Smooth muscle cell (in vitro differentiated cells): ENCODE measurements around the gene MTHFR. TPM values are rescaled to one million over a fixed set of nuclear protein-coding genes. Genes with fewer than 3 reads are reported as not detected.

ENCODE experiments used
- DNase-seq: peaks from one replicate; lab custom pipeline; 2025; ENCODE audit not compliant: unreplicated experiment; lab: John Stamatoyannopoulos, UW
- H2AFZ ChIP-seq: fragments of 200-600 bp; sonication (generic); 2 replicates; pipeline ENCODE4 v1.6.0; 2016; ENCODE audit warnings: antibody characterized with exemption, low read depth, mild to moderate bottlenecking
- H3F3A ChIP-seq: fragments of 200-600 bp; sonication (generic); 2 replicates; pipeline ENCODE4 v1.6.0; 2017; ENCODE audit warnings: antibody characterized with exemption, low read depth
- H3K27ac ChIP-seq: fragments of 200-600 bp; sonication (generic); 2 replicates; pipeline ENCODE4 v1.5.1; 2016; ENCODE audit warnings: low read depth, mild to moderate bottlenecking
- H3K27me3 ChIP-seq: fragments of 200-600 bp; sonication (generic); 2 replicates; pipeline ENCODE4 v1.6.1; 2016; ENCODE audit warnings: low read depth, mild to moderate bottlenecking
- H3K36me3 ChIP-seq: fragments of 200-600 bp; sonication (generic); 2 replicates; pipeline ENCODE4 v1.5.1; 2016; ENCODE audit warnings: low read depth
- H3K4me1 ChIP-seq: fragments of 200-600 bp; sonication (generic); 2 replicates; pipeline ENCODE4 v1.5.1; 2016; ENCODE audit warnings: low read depth
- H3K4me2 ChIP-seq: fragments of 200-600 bp; sonication (generic); 2 replicates; pipeline ENCODE4 v1.6.0; 2016; ENCODE audit warnings: mild to moderate bottlenecking
- H3K4me3 ChIP-seq: fragments of 200-600 bp; sonication (generic); 2 replicates; pipeline ENCODE4 v1.5.1; 2016; ENCODE audit warnings: mild to moderate bottlenecking
- H3K79me2 ChIP-seq: fragments of 200-600 bp; sonication (generic); 2 replicates; pipeline ENCODE4 v1.6.0; 2016; ENCODE audit warnings: low read depth, mild to moderate bottlenecking
- H3K9ac ChIP-seq: fragments of 200-600 bp; sonication (generic); 2 replicates; pipeline ENCODE4 v1.6.0; 2016; ENCODE audit warnings: low read depth
- H3K9me3 ChIP-seq: fragments of 200-600 bp; sonication (generic); replicated peaks from 2 replicates; pipeline ENCODE4 v1.5.1; 2016; ENCODE audit warnings: low read depth
- H4K20me1 ChIP-seq: fragments of 200-600 bp; sonication (generic); 2 replicates; pipeline ENCODE4 v1.6.0; 2016; ENCODE audit warnings: low read depth
- CTCF ChIP-seq: fragments of 200-600 bp; sonication (generic); IDR thresholded peaks from 2 replicates; pipeline ENCODE4 v1.5.1; 2017; ENCODE audit warnings: borderline replicate concordance, mild to moderate bottlenecking, antibody characterized with exemption; ENCODE audit not compliant: insufficient read depth, poor library complexity, severe bottlenecking
- WGBS: methylation state at CpG from one replicate; pipeline ENCODE4 v1.1.7; 2016; ENCODE audit warnings: low lambda C conversion rate; 5-methylcytosine and 5-hydroxymethylcytosine counted together
- polyA plus RNA-seq: library from polyadenylated mRNA; unstranded; fragments of >200 nt; fragmentation: Nextera tagmentation; extraction: Ambion mirVana; gene quantifications from 2 replicates; pipeline ENCODE4 v1.2.1, GENCODE V29; 2016
- total RNA-seq: library from RNA; depleted of rRNA; stranded (reverse); fragments of >200 nt; gene quantifications from 2 replicates; pipeline ENCODE4 v1.2.3, GENCODE V29; 2014

MTHFR gene
- total and polyA plus RNA-seq, 2 experiments from 2014 or later = 6.1 to 15.2 TPM

- no peak for DNase-seq
- no peak overlapping the region for H2AFZ ChIP-seq
- H4K20me1 ChIP-seq = no peaks in the 10 kb centered on the region
- H3K4me2 ChIP-seq = no peak overlapping the region
- H3K27me3 ChIP-seq = no peaks in the 10 kb centered on the region
- TF ChIP-seq CTCF = no peak
- no peak overlapping the region for H3K9ac ChIP-seq
- WGBS = 89% methylated on average over 14 of the region's 14 CpGs
- H3K4me1 ChIP-seq = peaks cover 2% of the 10 kb centered on the region
- no peaks in the 10 kb centered on the region for H3K36me3 ChIP-seq
- no peak overlapping the region for H3K27ac ChIP-seq
- H3K4me3 ChIP-seq = no peak overlapping the region
- no peaks in the 10 kb centered on the region for H3K79me2 ChIP-seq
- H3F3A ChIP-seq = no peaks in the 10 kb centered on the region
- H3K9me3 ChIP-seq = no peaks in the 10 kb centered on the region
These were observed 10.4 kb downstream of the MTHFR start for GRCh38 chr1:11795238-11795890.

GRCh38 chr1:11794446-11795237 lies 11.1 kb downstream of the MTHFR start:
- Histone ChIP-seq H3K4me2 (no peak overlapping the region), H3K4me3 (no peak overlapping the region), H3F3A (no peaks in the 10 kb centered on the region), H3K9me3 (no peaks in the 10 kb centered on the region), H3K79me2 (no peaks in the 10 kb centered on the region), H3K27ac (no peak overlapping the region), H3K4me1 (peaks cover 2% of the 10 kb centered on the region), H3K27me3 (no peaks in the 10 kb centered on the region), H4K20me1 (no peaks in the 10 kb centered on the region), H2AFZ (no peak overlapping the region), H3K9ac (no peak overlapping the region), H3K36me3 (no peaks in the 10 kb centered on the region)
- TF ChIP-seq CTCF = no peak
- no peak for DNase-seq
- WGBS = 95% methylated on average over 19 of the region's 19 CpGs

- 96% methylated on average over 15 of the region's 15 CpGs for WGBS
- Histone ChIP-seq H4K20me1 (no peaks in the 10 kb centered on the region), H3K27me3 (no peaks in the 10 kb centered on the region), H3K4me2 (no peak overlapping the region), H3K79me2 (no peaks in the 10 kb centered on the region), H3K4me1 (peaks cover 2% of the 10 kb centered on the region), H3F3A (no peaks in the 10 kb centered on the region), H2AFZ (no peak overlapping the region), H3K9ac (no peak overlapping the region), H3K36me3 (no peaks in the 10 kb centered on the region), H3K4me3 (no peak overlapping the region), H3K27ac (no peak overlapping the region), H3K9me3 (no peaks in the 10 kb centered on the region)
- TF ChIP-seq CTCF = no peak
- DNase-seq = no peak
These were observed 11.9 kb downstream of the MTHFR start for GRCh38 chr1:11793819-11794218.

- no peaks in the 10 kb centered on the region for H3K36me3 ChIP-seq
- peaks cover 6% of the 10 kb centered on the region for H3K4me1 ChIP-seq
- WGBS = 75% methylated on average over 11 of the region's 11 CpGs
- H3K27ac ChIP-seq = peak overlapping the region; percentile 71
- no peak overlapping the region for H3K4me3 ChIP-seq
- DNase-seq = no peak
- no peaks in the 10 kb centered on the region for H3K9me3 ChIP-seq
- H3K27me3 ChIP-seq = no peaks in the 10 kb centered on the region
- H4K20me1 ChIP-seq = no peaks in the 10 kb centered on the region
- TF ChIP-seq CTCF = no peak
- H2AFZ ChIP-seq = no peak overlapping the region
- H3K9ac ChIP-seq = peak overlapping the region; percentile 43
- no peaks in the 10 kb centered on the region for H3F3A ChIP-seq
- no peaks in the 10 kb centered on the region for H3K79me2 ChIP-seq
- H3K4me2 ChIP-seq = peak overlapping the region; percentile 1
These were observed 13.7 kb downstream of the MTHFR start for GRCh38 chr1:11792106-11792505.
